HG03139 (cell line): Measurements from ENCODE around the gene MCIDAS.
A peak's percentile ranks its signal among the peaks of the same experiment; 100 is the strongest.

Experiments
- ATAC-seq: cut with Tn5 transposase; IDR thresholded peaks from one replicate; pipeline ENCODE4 v1.9.1; 2021; ENCODE audit not compliant: unreplicated experiment

The MCIDAS gene

GRCh38 chr5:55222985-55223811 lies 3.9 kb downstream of the MCIDAS start:
- ATAC-seq, result no peak

DNA sequence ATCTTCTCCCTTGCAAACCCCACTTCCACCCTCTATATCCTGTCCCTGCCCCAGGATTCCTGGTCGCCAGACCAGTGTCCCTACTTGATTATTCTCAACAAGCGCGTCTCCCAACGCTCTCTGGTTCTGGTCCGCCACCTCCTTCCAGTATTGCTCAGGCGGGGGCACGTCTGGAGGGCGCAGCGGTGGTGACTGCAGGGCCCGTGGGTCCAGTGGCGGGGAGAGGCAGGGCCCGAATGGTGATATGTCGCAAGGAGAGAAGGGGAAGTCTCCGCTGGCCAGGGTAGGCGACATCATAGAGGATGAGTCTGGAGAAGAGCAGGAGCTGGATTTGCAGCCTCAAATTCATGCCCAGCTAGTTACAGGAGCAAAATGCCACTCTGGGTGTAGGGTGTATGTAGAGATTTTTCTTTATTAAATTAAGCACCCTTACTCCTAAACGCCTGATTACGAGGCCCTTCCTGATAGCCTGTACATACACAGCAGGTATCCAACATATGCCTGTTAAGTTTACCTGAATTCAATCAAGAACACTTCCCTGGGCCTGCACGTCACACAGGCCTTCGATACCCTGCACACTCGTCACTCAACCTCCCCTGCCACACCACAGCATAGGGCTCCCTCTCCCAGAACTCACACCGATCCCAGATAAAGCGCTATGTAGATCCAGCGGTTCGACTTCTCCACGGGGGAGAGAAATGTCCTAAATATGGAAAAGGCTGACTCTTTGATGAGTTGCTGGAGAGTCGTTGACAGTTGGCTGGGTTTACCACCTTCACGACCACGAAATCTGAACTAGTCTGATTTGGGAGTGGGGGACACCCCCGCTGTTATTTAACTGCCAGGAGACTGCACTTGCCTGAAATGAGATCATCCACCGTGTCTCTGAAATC lies 4.8 kb downstream of the MCIDAS start:
- ATAC-seq, result no peak

DNA sequence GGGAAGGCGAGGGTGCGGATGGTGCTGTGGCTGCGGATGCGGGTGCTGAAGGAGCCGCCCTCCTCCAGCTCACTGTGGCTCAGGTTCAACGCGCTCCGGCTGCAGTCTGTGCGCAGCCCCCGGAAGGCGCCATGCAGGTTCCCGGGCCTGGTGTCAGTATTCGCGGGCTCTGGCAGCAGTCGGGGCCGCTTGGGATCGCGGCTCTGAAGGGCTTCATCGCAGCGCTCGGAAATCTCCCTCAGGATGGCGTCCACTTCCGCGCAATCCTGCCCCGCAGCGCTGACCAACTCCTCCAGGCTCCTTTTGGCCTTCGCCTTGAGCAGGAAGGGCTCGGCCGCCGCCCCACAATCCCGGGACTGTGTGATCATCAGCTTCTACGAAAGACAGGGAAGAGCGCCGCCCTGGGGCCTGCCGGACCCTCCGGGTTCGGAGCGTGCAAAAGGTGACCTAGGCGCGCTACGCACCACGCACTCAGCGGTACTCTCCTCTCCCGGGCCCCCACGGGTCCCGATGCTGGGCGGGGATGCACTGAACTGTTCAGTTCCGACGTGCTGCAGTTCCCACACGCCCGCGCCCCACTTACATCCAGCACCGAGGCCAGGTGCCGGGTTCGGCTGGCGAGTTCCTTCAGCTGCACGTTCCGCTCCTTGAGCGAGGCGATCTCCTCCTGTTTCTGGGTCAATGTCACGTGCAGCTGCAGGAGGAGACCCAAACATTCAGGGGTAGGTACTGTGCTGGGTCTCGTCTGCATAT lies 6.5 kb downstream of the MCIDAS start:
- no peak for ATAC-seq

DNA sequence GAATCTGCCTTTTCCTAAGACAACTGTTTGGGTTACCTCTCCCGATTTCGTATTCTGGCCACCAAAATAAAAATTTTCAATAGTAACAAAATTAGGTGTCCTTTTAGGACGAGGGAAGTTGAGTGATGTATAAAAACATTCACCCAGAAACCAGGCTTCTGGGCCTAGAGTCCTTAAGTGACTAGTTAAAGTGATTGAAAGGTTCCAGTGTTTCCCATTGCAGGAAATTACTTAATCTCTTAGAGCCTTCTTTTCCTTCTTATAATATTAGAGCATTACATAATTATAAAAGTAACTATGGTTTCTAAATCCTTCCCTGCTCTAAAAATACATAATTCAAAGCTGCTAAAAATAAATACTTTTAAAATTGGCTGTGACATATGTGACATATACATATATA lies 7.3 kb downstream of the MCIDAS start:
- ATAC-seq, result no peak

- no peak for ATAC-seq
These were observed 8.1 kb downstream of the MCIDAS start for GRCh38 chr5:55218967-55219366.

GRCh38 chr5:55211184-55211874 lies 15.8 kb downstream of the MCIDAS start:
- ATAC-seq, result no peak

GRCh38 chr5:55205001-55205400 lies 22.1 kb downstream of the MCIDAS start:
- no peak for ATAC-seq

GRCh38 chr5:55191165-55191564 lies 36.0 kb downstream of the MCIDAS start:
- no peak for ATAC-seq

- ATAC-seq, result no peak
These were observed 38.2 kb downstream of the MCIDAS start for GRCh38 chr5:55188656-55189540.

GRCh38 chr5:55187370-55187769 lies 39.7 kb downstream of the MCIDAS start:
- ATAC-seq, result no peak

GRCh38 chr5:55180016-55180415 lies 47.1 kb downstream of the MCIDAS start:
- no peak for ATAC-seq

GRCh38 chr5:55177078-55177477 lies 50.0 kb downstream of the MCIDAS start:
- ATAC-seq, result no peak

GRCh38 chr5:55176176-55176818 lies 50.8 kb downstream of the MCIDAS start:
- no peak for ATAC-seq

DNA sequence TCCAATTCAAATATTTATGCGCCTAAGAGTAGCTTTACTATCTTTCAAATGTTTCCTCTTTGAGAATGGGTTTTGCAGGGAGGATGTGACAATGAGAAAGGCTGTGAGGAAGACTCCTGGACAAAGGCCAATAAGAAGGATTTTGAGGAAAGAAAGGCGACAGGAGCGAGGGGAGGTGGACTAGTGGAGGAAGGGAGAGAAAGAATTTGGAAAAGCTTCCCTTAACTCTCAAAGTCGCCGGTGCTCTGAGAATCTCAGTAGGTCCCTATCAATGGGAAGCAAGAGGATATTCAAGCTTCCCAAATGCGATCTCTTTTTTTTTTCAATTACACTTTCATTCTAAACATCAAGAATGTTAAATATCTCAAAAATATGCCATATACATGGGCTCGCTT lies 51.3 kb downstream of the MCIDAS start:
- no peak for ATAC-seq

GRCh38 chr5:55173687-55174230 lies 53.4 kb downstream of the MCIDAS start:
- no peak for ATAC-seq

GRCh38 chr5:55172937-55173686 lies 54.0 kb downstream of the MCIDAS start, which contains the start of gene CDC20B:
CDC20B (minus strand) TSS chr5:55173177; CDS start chr5:55173000, 177 bp downstream.
- peak; percentile 88 for ATAC-seq

DNA sequence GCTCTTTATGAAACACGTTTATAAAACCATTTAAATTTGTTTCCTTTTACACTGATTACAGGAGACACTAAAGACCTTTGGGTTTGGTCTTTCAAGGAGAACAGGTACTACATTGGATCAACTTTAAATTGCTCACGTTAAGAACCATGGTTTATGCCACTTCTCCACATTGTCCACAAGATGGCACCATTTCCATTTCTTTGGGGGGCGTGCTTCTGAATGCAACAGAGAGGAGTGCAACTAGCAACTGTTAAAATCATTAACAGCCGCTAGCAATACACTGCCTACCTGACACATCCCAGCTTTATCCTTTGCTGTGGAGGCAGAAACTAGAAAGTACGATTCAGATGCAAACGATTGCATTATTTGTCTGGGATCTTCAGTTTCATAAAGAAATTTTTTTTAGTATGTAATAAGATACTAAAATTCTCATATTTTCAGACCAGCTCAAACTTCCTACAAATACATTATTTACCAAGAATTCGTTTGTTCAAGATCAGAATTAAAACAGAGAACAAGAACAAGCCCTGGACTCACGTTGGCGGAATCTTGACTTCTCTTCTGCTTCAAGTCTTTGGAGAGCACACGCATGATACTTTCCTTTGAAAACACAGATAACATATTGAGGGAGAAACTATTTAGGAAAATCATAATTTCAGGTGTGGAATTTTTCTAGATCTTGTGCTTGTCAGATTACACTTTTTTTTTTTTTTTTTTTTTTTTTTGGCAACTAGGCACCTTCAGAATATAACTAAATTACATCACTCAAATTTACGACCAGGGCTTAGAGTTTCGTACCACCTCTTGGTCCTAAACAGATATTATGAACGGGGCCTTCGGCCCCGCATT lies 54.8 kb downstream of the MCIDAS start:
- ATAC-seq, result peak; percentile 61
